SW 1271 (cell line): ENCODE measurements around the gene TRPM8.

Experiments used
- DNase-seq, 2 experiments: peaks; one replicate each; lab custom pipeline; 2025; lab: John Stamatoyannopoulos, UW

TRPM8 gene

DNA sequence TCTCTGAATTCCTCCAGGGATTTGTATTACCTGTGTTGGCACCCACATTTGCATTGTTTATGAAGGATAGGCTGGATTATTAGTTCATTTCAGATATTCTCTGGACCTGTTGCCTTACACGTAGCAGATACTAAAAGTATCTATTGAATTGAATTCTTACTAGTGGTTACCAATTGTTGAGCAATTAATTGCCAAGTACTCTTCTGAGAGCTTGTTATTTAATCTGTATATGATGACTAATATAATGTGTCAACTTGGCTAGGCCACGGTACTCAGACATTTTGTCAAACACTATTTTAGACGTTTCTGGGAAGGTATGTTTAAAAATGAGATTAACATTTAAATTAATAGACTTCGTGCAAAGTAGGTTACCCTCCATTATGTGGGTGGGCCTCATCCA is 130.9 kb downstream of the TRPM8 start:
- DNase-seq, result no peak

DNA sequence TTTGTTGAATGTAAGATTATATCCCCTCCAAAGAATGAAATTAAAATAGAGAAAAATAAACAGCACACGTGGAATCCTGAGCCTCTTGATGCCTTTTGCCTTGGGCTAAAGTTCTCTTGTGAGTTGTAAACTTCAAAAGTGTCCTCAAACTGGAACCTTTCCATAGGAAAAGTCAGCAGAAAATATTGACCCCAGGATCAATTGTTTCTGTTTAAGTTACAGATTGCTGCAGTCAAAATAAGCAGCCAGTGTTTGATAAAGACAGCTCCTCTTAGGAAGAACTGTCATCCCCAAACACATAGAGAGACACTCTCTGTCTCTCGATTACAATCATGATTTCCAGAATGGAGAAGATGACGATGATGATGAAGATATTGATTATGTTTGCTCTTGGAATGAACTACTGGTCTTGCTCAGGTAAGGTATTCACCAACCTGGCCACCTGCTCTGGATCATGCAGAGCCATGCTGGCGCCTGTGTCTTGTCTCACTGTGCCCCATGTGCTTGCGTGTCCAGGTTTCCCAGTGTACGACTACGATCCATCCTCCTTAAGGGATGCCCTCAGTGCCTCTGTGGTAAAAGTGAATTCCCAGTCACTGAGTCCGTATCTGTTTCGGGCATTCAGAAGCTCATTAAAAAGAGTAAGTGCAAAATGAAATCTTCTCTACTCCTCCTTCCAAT is 133.4 kb downstream of the TRPM8 start, which contains the start of gene SPP2:
Gene SPP2 (plus strand): TSS at position 248 of the 681 bp plus-strand sequence. CDS start 85 bp downstream, at position 333.
- no peak for DNase-seq

DNA sequence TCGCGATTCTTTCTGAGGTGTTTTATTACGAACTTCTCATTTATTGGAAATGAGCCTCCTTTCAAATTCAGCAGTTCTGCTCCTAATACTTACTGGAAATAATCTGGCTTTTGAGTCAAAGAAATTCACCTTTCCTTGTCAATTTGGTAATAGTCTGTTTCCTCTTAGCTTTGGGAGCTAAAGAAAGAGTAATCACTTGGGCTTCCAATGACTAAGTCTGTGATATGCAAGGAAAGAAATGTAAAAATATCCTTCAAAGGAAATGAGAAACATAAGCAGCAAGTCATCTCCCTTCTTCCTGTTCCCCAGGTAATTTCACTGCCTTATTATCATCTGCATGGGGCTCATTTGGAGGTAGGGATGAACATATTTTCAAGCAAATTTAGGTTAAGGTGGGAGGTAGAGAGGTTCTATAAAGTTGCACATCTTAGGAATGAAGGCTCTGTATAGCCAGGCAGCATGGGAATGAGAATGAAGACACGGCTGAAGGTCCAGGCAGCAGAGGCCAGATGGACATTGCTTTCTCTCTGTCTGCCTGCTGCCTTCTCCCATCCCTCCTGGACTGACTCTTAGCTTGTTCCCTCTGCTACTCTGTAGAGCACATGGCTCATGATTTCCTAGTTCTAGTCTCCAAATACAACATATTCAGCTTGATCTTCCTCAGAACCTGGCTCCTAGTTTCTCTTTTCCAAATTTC is 134.3 kb downstream of the TRPM8 start:
- no peak for DNase-seq

DNA sequence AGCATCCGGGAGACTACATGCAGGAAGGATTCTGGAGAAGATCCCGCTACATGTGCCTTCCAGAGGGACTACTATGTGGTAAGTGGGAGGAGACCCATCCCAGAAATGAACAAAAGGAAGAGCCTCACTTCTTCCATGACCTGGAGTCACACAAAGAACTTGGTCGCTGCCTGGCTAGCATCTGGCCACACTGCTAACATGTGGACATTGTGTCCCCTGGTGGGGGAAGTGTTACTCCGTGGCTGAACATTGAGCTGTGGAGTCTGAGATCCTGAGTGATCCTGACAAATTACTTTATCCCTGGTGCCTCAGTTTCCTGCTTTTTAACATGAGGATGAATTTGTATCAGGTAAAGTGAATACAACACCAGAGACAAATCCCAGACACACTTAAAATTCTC is 141.7 kb downstream of the TRPM8 start:
- no peak for DNase-seq

DNA sequence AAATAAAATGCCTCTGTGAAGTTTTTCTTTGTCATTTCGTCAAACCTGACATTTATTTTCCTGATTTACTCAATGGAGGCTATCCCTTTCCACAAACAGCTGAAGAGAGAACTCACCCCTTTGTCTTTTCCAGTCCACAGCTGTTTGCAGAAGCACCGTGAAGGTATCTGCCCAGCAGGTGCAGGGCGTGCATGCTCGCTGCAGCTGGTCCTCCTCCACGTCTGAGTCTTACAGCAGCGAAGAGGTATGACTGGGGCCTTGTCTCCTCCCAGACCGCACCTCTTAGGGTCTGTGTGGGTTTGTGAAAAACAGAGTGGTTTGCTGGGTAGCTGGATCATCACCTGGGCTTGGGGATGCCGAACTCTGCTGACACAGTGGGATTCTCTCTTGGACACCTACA is 143.1 kb downstream of the TRPM8 start:
- DNase-seq, result no peak

DNA sequence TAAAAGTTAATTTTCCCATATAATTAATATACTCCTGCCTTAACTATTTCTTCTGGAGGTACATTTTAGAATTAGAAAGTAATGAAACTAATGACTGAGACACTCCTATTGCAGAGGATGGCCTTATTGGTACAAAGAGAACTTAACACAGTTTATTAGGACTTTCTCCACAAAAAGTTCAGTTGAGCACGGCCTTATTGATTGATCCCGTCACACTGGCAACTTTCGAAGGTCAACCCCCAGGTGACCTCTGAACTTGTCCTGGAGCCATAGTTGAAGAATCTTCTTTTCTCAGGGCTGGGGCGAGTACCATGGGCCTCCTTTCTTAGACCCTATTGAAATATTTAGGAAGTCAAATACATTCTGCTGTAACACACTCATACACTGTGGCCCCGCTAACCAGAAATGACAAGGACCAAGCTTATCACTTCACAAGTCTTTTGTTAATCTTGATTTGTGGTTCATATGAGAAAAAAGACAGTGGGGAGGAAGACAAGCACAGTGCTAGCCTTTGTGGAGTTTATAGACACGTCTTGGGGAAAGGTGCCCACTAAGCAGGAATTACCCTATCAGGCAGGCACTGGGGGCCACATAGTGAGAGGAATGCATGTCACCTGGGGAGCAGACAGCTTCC is 144.6 kb downstream of the TRPM8 start:
- DNase-seq, result no peak

DNA sequence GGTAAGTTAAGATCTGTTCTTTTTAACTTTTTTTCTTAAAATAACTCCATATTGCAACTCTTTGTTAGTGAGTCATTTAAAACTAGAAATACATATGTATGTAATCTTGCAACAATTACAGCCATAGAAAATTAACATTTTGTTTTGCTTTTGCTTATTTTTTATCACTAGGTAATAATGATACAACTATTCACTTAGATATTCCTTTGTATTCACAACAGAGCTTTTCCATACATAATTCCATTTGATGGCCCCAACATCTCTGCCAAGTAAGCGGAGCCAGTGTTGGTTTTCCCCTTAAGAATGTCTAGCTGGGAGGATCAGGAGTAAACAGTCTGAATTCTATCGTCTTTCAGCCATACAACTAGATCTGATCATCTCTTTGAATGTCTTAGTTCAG is 149.4 kb downstream of the TRPM8 start:
- no peak for DNase-seq
